Measurements from ENCODE around the gene SLC2A14.
"Not testable (repeated sequence)": the region's sequence is repeated elsewhere in the genome, so short reads cannot be mapped to it uniquely, and the experiment has no call there.

The SLC2A14 gene

DNA sequence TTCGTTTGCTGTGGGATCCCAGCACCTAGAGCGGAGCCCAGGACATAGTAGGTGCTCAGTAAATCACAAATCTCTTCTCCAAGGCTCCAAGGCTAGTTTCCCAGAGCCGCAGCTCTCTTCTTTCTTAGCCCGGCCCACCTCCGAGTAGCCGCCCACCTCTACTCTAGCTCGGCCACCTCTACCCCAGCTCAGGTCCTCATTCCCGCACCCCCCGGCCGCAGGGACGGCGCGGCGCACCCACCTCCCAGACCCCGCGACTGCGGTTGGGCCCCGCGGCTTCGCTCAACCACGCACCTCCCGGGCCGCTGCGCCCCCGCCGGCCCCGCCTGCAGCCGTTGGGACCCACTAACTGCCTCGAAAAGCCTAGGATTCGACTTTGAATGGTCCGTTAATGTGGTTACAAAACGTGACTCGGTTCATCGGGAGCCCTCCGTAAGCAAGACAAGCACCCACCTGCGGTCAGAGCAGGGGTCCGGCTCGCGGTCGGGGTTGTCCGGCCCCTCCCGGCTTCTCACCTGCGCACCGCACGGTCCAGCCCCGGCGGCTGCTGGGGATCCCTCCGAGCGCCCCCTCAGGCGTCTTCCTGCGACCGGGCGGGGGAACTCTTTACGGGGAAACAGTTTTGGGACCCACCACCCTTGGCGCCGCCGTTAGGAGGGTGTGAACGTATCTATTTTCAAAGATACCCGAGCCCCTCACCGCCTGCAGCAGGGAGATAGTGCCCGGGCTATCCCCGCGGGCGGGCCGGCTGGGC is at the start of gene SLC2A14:
SLC2A14 (minus strand) TSS at position 350 of the 754 bp plus-strand sequence. CDS start 3,035 bp downstream, outside the sequence.
- no peak for DNase-seq (ENCODE audit: low read depth)

DNA sequence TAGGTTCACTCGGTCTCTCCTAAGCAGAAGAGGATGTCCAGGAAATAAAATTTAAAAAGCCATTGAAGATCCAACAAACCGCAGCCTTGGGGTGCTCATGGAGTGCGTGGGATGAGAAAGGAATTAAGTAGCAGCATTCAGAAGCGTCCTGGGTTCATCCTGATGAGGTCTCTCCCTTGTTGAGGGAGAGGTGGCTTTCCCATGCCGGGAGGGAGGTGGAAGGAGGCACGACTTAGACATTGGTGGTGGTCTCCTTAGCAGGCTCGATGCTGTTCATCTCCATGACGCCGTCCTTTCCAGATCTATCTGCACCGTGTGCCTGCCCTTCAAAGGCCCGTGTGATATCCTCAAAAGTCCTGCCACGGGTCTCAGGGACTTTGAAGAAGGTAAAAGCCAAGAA is 48.5 kb upstream of the SLC2A14 start:
- DNase-seq (ENCODE audit: low read depth): not testable (repeated sequence)

- DNase-seq (ENCODE audit: low read depth): not testable (repeated sequence)
Observed at GRCh38 chr12:7918268-7918590, 45.5 kb upstream of the SLC2A14 start.

DNA sequence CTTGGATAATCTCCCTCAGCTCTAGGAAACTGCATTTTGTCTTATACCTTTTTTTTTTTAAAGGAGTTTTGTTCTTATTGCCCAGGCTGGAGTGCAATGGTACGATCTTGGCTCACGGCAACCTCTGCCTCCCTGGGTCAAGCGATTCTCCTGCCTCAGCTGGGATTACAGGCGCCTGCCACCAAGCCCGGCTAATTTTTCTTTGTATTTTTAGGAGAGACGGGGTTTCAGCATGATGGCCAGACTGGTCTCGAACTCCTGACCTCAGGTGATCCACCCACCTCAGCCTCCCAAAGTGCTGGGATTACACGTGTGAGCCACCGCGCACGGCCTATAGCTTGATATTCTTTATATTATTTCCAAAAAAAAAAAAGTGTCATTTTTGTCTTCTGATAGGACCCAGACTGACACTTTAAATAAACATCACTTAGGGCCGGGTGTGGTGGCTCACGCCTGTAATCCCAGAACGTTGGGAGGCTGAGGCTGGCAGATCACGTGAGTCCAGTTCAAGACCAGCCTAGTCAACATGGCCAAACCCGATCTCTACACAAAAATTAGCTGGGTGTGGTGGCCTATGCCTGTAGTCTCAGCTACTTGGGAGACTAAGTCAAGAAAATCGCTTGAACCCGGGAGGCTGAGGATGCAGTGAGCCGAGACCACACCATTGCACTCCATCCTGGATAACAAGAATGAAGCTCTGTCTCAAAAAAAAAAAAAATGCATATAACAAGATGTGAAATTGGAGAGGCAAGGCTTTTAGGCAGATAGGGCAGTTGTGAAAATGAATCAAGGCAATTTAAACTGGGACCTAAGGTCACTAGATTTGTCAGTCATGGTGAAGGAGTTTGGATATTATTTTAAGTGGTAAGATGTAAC is 44.9 kb upstream of the SLC2A14 start:
- DNase-seq (ENCODE audit: low read depth): no peak

DNA sequence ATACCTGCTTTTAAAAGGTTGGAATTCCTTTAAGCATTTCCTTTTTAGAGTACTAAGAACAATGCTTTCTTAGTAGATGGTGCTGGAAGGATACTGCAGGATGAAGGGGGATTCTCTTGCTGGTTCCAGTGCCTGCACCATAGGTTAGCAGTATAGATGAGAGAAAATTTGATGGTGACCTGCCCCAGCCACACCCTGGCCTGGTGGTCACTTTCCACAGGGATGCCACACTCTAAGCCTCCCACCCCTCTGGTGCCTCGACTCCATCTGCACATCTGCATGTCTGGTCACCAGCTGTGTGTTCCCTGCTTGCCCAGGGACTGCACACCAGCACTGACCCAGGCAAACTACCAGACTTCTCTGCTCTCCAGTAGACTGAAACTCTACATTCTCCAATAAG is 44.2 kb upstream of the SLC2A14 start:
- no peak for DNase-seq (ENCODE audit: low read depth)

DNA sequence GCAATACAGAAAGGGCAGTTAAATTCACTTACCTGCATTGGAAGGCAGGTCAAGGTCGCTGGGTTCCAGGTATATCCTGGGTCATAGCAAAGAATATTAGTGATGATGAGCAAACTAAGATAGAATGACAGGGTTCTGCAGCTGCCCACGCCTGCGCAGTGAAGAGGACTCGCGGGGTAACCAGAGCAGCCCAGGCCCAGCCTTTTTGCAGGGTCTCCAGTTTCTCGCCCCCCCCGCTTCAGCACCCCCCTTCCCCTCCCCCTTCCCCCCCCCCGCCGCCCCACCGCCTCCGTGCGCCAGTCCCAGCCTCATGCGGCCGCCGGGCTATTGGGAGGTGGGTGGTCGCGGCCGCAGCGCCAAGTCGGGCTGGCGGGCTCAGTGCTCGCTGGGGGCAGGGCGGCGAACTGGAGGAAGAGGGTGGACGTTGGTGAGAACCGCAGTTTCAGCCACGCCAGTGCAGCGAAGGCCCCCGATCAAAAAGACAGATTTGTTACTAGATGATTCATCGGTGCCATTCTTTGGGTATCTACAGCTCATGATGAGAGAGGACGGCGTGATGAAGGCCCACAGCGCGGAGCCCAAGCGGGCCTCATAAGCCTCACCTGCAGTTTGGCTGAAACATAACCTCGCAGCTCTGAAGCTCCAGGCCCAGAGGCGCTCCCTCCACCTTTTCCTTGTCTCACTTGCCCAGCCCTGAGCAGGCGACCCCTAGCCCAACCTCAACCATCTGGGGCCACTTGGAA is 43.1 kb upstream of the SLC2A14 start:
- no peak for DNase-seq (ENCODE audit: low read depth)

GRCh38 chr12:7910106-7910505 is 37.4 kb upstream of the SLC2A14 start:
- not testable (repeated sequence) for DNase-seq (ENCODE audit: low read depth)

GRCh38 chr12:7907009-7907408 is 34.3 kb upstream of the SLC2A14 start:
- DNase-seq (ENCODE audit: low read depth): no peak

DNA sequence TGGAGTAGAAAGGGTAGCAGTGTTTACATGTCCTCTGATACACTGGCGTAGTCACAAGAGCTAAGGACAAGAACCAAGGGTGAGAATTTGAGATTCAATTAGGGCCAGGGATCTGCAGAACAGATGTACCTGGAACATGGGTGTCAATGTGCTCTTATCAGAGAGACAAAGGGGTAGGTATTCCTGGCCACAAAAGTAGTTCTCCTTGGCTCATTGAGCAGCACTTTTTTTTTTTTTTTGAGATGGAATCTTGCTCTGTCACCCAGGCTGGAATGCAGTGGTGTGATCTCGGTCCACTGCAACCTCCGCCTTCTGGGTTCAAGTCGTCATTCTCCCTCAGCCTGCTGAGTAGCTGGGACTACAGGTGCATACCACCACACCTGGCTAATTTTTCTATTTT is 33.6 kb upstream of the SLC2A14 start:
- not testable (repeated sequence) for DNase-seq (ENCODE audit: low read depth)

GRCh38 chr12:7905600-7906125 is 32.9 kb upstream of the SLC2A14 start:
- not testable (repeated sequence) for DNase-seq (ENCODE audit: low read depth)

- DNase-seq (ENCODE audit: low read depth): no peak
Observed at GRCh38 chr12:7905071-7905470, 32.4 kb upstream of the SLC2A14 start.

DNA sequence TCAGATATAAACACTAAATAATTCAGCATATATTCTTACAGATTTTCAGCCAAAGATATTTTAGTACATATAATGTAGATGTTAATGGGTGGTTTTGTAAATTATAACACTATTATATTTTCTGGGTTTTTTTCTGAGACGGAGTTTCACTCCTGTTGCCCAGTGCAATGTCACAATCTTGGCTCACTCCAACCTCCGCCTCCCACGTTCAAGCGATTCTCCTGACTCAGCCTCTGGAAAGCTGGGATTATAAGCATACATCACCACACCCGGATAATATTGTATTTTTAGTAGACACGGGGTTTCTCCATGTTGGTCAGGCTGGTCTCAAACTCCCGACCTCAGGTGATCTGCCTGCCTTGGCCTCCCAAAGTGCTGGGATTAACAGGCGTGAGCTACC is 29.7 kb upstream of the SLC2A14 start:
- not testable (repeated sequence) for DNase-seq (ENCODE audit: low read depth)

DNA sequence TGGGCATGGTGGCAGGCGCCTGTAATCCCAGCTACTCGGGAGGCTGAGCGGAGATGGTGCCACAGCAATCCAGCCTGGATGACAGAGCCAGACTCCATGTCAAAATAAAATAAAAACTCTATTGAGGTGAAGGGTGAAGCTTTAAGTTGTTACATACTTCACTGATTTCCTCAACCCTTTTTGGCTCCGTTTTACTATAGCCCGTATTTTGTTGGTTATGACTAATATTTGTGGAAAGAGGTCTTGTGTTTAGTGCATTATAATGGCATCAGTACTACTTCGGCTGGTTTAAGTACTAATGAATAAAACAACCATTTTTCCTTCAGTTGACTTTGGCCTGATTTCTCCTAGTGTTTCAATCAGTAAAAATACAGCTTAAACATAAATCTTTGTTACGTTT is 27.0 kb upstream of the SLC2A14 start:
- DNase-seq (ENCODE audit: low read depth): no peak

- not testable (repeated sequence) for DNase-seq (ENCODE audit: low read depth)
Observed at GRCh38 chr12:7896726-7897125, 24.0 kb upstream of the SLC2A14 start.

DNA sequence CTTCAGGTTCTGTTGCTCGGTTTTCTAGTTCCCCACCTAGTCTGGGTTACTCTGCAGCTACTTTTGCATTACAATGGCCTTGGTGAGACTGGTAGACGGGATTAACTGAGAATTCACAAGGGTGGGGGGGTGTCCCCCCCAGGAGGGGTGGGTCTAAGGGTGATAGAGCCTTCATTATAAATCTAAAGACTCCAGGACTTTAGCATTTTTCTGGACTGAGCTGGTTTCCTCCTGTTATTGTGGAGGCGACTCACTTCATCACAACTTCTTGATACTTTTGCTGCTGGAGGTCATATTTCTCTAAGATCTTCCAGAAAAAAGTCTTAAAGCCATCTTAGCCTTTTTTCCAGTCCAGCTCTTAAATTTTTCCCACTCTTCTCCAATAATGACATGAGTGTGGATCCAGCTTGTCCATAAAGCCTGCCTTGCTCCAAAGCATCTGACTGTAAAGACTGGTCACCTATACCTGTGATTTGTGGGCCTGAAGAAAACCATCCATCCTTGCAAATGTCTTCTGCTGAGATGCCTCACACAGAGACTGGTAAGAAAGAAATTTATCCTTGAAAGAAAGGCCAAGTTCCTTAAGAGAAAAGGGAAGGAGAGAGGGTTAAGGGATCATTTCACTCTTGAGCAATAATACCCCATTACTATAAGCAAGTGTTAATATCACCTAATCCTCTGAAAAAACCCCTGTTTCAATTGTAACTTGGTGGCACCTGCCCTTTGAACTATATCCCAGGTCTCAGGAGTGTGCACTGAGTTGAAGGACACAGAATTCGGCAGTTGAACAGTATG is 19.7 kb upstream of the SLC2A14 start:
- no peak for DNase-seq (ENCODE audit: low read depth)

DNA sequence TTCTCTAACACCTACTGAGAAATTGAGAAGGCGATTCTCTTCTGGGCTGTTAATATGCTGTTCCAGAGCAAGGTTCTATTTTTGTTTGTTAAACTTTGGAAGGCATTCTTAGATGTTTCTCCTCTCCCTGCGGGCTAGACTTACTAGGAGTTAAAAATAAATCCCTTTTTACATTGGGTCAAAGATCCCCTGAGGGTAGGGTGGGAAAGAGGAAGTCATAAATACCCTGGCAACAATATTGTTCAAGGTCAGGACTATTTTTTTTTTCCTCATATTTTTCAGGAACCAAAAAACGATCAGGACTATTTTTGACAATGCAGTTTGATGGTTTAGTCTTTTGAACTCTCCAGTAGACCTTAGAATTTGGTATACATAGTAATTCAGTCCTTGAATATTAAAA is 12.0 kb upstream of the SLC2A14 start:
- no peak for DNase-seq (ENCODE audit: low read depth)

GRCh38 chr12:7881736-7882120 is 9.0 kb upstream of the SLC2A14 start:
- DNase-seq (ENCODE audit: low read depth): not testable (repeated sequence)

DNA sequence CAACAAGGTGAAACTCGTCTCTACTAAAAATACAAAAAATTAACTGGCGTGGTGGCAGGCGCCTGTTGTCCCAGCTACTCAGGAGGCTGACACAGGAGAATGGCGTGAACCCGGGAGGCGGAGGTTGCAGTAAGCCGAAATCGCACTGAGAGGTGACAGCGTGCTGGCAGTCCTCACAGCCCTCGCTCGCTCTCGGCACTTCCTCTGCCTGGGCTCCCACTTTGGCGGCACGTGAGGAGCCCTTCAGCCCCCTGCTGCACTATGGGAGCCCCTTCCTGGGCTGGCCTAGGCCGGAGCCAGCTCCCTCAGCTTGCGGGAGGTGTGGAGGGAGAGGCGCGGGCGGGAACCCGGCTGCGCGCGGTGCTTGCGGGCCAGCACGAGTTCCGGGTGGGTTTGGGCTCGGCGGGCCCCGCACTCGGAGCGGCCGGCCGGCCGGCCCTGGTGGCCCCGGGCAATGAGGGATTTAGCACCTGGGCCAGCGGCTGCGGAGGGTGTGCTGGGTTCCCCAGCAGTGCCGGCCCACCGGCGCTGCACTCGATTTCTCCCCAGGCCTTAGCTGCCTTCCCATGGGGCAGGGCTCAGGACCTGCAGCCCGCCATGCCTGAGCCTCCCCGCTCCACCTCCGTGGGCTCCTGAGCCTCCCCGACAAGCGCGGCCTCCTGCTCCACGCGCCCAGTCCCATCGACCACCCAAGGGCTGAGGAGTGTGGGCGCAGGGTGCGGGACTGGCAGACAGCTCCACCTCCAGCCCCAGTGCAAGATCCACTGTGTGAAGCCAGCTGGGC is 8.4 kb upstream of the SLC2A14 start:
- not testable (repeated sequence) for DNase-seq (ENCODE audit: low read depth)

- no peak for DNase-seq (ENCODE audit: low read depth)
Observed at GRCh38 chr12:7879246-7879645, 6.5 kb upstream of the SLC2A14 start.

- no peak for DNase-seq (ENCODE audit: low read depth)
Observed at GRCh38 chr12:7877420-7877819, 4.7 kb upstream of the SLC2A14 start.

DNA sequence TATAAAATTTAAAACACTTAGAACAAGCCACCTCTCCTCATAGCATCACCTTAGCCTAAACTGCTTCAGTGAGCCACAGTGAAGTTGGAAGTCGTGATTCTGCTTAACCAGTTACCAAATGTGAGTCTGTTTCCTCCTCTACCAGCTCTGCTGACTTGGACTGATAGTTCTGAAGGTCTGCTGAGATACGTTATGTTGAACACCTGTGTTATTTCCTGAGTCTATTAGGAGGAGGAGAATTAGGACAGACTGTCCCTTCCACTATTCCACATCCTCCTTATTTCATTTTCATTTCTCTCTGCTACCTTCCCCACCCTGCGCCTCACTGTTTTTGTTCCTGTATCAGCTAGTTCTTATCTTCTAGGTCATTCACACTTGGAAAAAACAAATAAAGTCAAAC is 2.4 kb downstream of the SLC2A14 start:
- no peak for DNase-seq (ENCODE audit: low read depth)

Data from T-helper 22 cell (primary cell).